ENCODE results near the gene MEGF11.

The MEGF11 gene

DNA sequence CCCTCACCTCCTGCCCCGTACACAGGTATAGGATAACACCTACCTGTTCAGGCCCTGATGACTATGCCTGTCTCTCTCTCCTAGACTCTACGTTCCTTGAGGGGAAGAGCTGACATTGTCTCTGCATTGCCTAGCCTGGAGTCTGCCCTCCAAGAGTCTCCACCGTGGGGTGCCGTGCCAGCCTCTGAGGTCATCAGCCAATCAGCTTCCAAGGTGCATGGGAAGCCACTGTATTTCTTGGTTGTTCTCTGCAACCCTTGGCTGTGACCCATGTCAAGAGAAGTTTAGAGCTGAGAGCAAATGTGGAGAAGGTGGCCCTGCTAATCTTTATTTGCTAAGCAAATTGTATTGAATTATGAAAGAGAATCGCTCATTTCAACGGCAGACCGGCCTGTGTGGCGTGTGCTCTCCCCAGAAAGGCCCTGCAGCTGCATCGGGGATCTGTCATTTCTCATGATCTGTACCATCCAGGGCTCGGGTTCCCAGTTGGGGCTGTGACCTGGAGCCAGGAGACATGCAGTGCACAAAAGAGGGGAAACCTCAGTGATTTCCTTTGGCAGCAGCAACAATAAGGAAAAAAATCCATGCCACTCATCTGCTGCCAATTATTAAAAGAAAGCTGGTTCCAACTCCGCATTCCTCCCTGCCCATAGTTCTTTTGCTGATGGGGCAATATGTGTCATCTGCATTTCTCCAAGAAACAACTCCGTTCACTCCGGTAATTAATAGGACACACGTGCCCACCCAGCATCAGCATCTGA, 182.2 kb downstream of the MEGF11 start:
- no peak overlapping the region for H3K4me2 ChIP-seq (ENCODE audit: low read length)
- no peaks in the 10 kb centered on the region for H3K9me3 ChIP-seq (ENCODE audit: low read length)
- H3K9me2 ChIP-seq (ENCODE audit: low read depth, low read length) = no peaks in the 10 kb centered on the region
- no peaks in the 10 kb centered on the region for H3K79me2 ChIP-seq (ENCODE audit: insufficient read depth, low read length)
- no peaks in the 10 kb centered on the region for H3K4me1 ChIP-seq (ENCODE audit: insufficient read depth, low read length, severe bottlenecking)
- H3F3A ChIP-seq (ENCODE audit: insufficient read depth, low read length) = no peaks in the 10 kb centered on the region
- no peaks in the 10 kb centered on the region for H3K36me3 ChIP-seq (ENCODE audit: insufficient read depth, low read length)
- no peak overlapping the region for H3K4me3 ChIP-seq (ENCODE audit: low read depth, low read length, poor library complexity, severe bottlenecking)
- no peak overlapping the region for H3K9ac ChIP-seq (ENCODE audit: low read length)
- no peak overlapping the region for H2AFZ ChIP-seq (ENCODE audit: low read length)
- no peak overlapping the region for H3K27ac ChIP-seq (ENCODE audit: low read depth, low read length, poor library complexity, severe bottlenecking)
- no peak for TF ChIP-seq EZH2 (IDR thresholded peaks at IDR 0.05; ENCODE audit: borderline replicate concordance, low read length)
- TF ChIP-seq, protein P1, sequence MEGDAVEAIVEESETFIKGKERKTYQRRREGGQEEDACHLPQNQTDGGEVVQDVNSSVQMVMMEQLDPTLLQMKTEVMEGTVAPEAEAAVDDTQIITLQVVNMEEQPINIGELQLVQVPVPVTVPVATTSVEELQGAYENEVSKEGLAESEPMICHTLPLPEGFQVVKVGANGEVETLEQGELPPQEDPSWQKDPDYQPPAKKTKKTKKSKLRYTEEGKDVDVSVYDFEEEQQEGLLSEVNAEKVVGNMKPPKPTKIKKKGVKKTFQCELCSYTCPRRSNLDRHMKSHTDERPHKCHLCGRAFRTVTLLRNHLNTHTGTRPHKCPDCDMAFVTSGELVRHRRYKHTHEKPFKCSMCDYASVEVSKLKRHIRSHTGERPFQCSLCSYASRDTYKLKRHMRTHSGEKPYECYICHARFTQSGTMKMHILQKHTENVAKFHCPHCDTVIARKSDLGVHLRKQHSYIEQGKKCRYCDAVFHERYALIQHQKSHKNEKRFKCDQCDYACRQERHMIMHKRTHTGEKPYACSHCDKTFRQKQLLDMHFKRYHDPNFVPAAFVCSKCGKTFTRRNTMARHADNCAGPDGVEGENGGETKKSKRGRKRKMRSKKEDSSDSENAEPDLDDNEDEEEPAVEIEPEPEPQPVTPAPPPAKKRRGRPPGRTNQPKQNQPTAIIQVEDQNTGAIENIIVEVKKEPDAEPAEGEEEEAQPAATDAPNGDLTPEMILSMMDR (IDR thresholded peaks at IDR 0.05; ENCODE audit: low read length) = no peak
- H3K27me3 ChIP-seq (ENCODE audit: insufficient read depth, low read length) = no peaks in the 10 kb centered on the region
- no peaks in the 10 kb centered on the region for H4K20me1 ChIP-seq (ENCODE audit: insufficient read depth, low read length)

DNA sequence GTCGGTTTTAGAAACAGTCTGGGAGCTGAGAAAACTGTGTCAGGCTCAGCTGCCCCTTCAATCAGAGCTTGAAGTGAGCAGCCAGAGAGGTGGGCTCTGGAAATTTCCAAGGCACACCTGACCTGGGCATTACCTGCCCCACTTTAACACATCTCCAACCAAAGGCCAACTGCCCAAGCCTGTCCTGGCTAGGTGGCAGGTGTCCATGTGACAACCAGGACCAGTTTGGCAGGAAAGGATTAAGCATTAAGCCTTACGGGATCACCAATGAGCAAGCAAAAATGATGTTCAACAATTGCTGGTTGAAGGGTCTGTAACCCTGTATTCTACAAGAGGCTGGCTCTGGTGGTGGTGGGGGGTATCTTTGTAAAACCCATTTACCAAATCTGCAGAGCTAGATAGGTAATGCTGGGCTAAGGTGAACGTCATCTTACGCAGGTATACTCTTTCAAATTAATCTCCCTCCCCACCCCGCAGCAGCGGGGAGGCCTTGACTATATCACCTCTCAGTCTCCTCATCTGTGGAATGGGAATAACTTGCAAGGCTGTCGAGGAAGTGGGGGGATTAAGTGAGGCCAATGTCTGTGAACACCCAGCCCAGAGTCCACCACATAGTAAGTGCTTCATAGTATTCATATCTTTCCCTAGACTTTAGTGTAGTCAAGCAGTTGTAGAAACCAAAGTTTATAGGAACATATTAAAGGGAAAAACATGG, 183.2 kb downstream of the MEGF11 start:
- Histone ChIP-seq H3F3A (ENCODE audit: insufficient read depth, low read length) (no peaks in the 10 kb centered on the region), H3K79me2 (ENCODE audit: insufficient read depth, low read length) (no peaks in the 10 kb centered on the region), H3K4me1 (ENCODE audit: insufficient read depth, low read length, severe bottlenecking) (no peaks in the 10 kb centered on the region), H3K36me3 (ENCODE audit: insufficient read depth, low read length) (no peaks in the 10 kb centered on the region), H3K27me3 (ENCODE audit: insufficient read depth, low read length) (no peaks in the 10 kb centered on the region), H3K4me2 (ENCODE audit: low read length) (no peak overlapping the region), H4K20me1 (ENCODE audit: insufficient read depth, low read length) (no peaks in the 10 kb centered on the region), H3K9me2 (ENCODE audit: low read depth, low read length) (no peaks in the 10 kb centered on the region), H3K27ac (ENCODE audit: low read depth, low read length, poor library complexity, severe bottlenecking) (no peak overlapping the region), H3K9me3 (ENCODE audit: low read length) (no peaks in the 10 kb centered on the region), H2AFZ (ENCODE audit: low read length) (no peak overlapping the region), H3K9ac (ENCODE audit: low read length) (no peak overlapping the region), H3K4me3 (ENCODE audit: low read depth, low read length, poor library complexity, severe bottlenecking) (no peak overlapping the region)
- TF ChIP-seq EZH2 (IDR thresholded peaks at IDR 0.05; ENCODE audit: borderline replicate concordance, low read length) = no peak
- TF ChIP-seq, protein P1 (IDR thresholded peaks at IDR 0.05; ENCODE audit: low read length) = no peak

DNA sequence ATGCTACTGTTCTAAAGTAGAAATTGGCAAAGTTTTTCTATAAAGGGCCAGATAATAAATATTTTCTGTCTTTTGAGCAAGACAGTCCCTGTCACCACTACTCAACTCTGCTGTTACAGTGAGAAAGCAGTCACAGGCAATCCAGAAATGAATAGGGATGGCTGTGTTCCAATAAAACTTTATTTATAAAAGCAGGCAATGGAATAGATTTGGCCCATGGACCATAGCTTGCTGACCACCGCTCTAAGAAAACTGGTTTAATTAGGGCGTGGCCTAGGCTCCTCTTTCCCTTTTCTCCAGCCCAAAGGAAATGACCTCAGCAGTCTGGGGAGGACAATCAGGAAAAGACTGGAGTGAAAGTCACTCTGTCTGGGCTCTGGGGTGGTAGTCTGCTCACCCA, 183.8 kb downstream of the MEGF11 start:
- no peaks in the 10 kb centered on the region for H3K27me3 ChIP-seq (ENCODE audit: insufficient read depth, low read length)
- H3K4me3 ChIP-seq (ENCODE audit: low read depth, low read length, poor library complexity, severe bottlenecking) = no peak overlapping the region
- no peaks in the 10 kb centered on the region for H3K4me1 ChIP-seq (ENCODE audit: insufficient read depth, low read length, severe bottlenecking)
- no peaks in the 10 kb centered on the region for H3K9me3 ChIP-seq (ENCODE audit: low read length)
- H4K20me1 ChIP-seq (ENCODE audit: insufficient read depth, low read length) = no peaks in the 10 kb centered on the region
- H3K9ac ChIP-seq (ENCODE audit: low read length) = no peak overlapping the region
- no peak overlapping the region for H3K4me2 ChIP-seq (ENCODE audit: low read length)
- no peaks in the 10 kb centered on the region for H3K36me3 ChIP-seq (ENCODE audit: insufficient read depth, low read length)
- H3F3A ChIP-seq (ENCODE audit: insufficient read depth, low read length) = no peaks in the 10 kb centered on the region
- H2AFZ ChIP-seq (ENCODE audit: low read length) = no peak overlapping the region
- TF ChIP-seq EZH2 (IDR thresholded peaks at IDR 0.05; ENCODE audit: borderline replicate concordance, low read length) = no peak
- TF ChIP-seq, protein P1 (IDR thresholded peaks at IDR 0.05; ENCODE audit: low read length) = no peak
- no peak overlapping the region for H3K27ac ChIP-seq (ENCODE audit: low read depth, low read length, poor library complexity, severe bottlenecking)
- H3K9me2 ChIP-seq (ENCODE audit: low read depth, low read length) = no peaks in the 10 kb centered on the region
- no peaks in the 10 kb centered on the region for H3K79me2 ChIP-seq (ENCODE audit: insufficient read depth, low read length)
